B cell (primary cell): ENCODE measurements around the gene UBE2O. TPM values are rescaled to one million over a fixed set of nuclear protein-coding genes. Genes with fewer than 3 reads are reported as not detected.
A peak's percentile ranks its signal among the peaks of the same experiment; 100 is the strongest.

Experiments used
- ATAC-seq: fragments of 200-7000 bp; cut with Tn5 transposase; one replicate; pipeline ENCODE4 v1.10.0; 2021; ENCODE audit warnings: low read depth, mild to moderate bottlenecking, moderate number of reproducible peaks, moderate library complexity
- CTCF ChIA-PET: fragments of 350-600 bp; sonication (Branson Sonifier 250); formaldehyde crosslinking; loops from one replicate; lab custom pipeline; 2021; ENCODE audit warnings: antibody characterized with exemption, inconsistent platforms; lab: Charles Lee
- POLR2A ChIA-PET: fragments of 350-600 bp; sonication (Branson Sonifier 250); formaldehyde crosslinking; loops from one replicate; lab custom pipeline; 2021; ENCODE audit warnings: antibody characterized with exemption; lab: Charles Lee
- DNase-seq: peaks from one replicate; pipeline ENCODE4 v3.0.0; 2013
- H2AFZ ChIP-seq: 2 replicates; pipeline ENCODE4 v1.6.1; 2012; ENCODE audit warnings: mild to moderate bottlenecking, low read depth, low read length; ENCODE audit not compliant: insufficient read depth, poor library complexity, severe bottlenecking
- H3K27ac ChIP-seq, 2 donors: 1 replicate in 1 of 2; 2 replicates in 1 of 2; pipeline ENCODE4 v1.5.1; 2012 to 2013; ENCODE audit warnings: low read length in 2 of 2, mild to moderate bottlenecking in 2 of 2, moderate library complexity in 1 of 2
- H3K27me3 ChIP-seq, 4 experiments: fragments of 200-600 bp in 1 of 4; sonication (generic) in 1 of 4; replicated peaks in 1 of 4; 1 replicate in 2 of 4; 2 replicates in 2 of 4; pipeline versions ENCODE4 v1.6.1 to v1.7.0; 2013 to 2016; ENCODE audit warnings: low read length in 3 of 4, mild to moderate bottlenecking in 2 of 4, mixed read lengths in 1 of 4, moderate library complexity in 1 of 4; ENCODE audit not compliant: insufficient read depth in 4 of 4, control insufficient read depth in 3 of 4; ENCODE audit errors: control extremely low read depth in 1 of 4
- H3K36me3 ChIP-seq, 2 experiments: replicated peaks in 1 of 2; 1 replicate in 1 of 2; 2 replicates in 1 of 2; pipeline versions ENCODE4 v1.6.1 to v1.7.1; 2013; ENCODE audit warnings: low read length in 1 of 2; ENCODE audit not compliant: insufficient read depth in 2 of 2, control insufficient read depth in 1 of 2; ENCODE audit errors: control extremely low read depth in 1 of 2, extremely low read depth in 1 of 2
- H3K4me1 ChIP-seq, 2 donors: fragments of 200-600 bp in 1 of 2; sonication (generic) in 1 of 2; 1 replicate in 1 of 2; 2 replicates in 1 of 2; pipeline versions ENCODE4 v1.5.1 to v1.6.1; 2013 to 2017; ENCODE audit warnings: low read length in 2 of 2; ENCODE audit not compliant: control insufficient read depth in 2 of 2, insufficient read depth in 2 of 2
- H3K4me2 ChIP-seq: replicated peaks from 2 replicates; pipeline ENCODE3; 2012; ENCODE audit warnings: mild to moderate bottlenecking, low read depth, low read length; ENCODE audit not compliant: poor library complexity, severe bottlenecking
- H3K4me3 ChIP-seq, 5 experiments: fragments of 200-600 bp in 1 of 5; sonication (generic) in 1 of 5; 1 replicate in 3 of 5; 2 replicates in 2 of 5; pipeline versions ENCODE4 v1.5.1 to v1.7.0; 2011 to 2016; ENCODE audit warnings: low read length in 4 of 5, mild to moderate bottlenecking in 4 of 5, low read depth in 2 of 5, control low read depth in 1 of 5, moderate library complexity in 1 of 5; ENCODE audit not compliant: insufficient read depth in 1 of 5; ENCODE audit errors: control extremely low read depth in 1 of 5, extremely low read depth in 1 of 5
- H3K79me2 ChIP-seq: fragments of 200-600 bp; sonication (generic); one replicate; pipeline ENCODE4 v1.6.0; 2016; ENCODE audit warnings: low read length; ENCODE audit not compliant: control insufficient read depth, insufficient read depth
- H3K9ac ChIP-seq: fragments of 200-600 bp; sonication (generic); 2 replicates; pipeline ENCODE4 v1.6.1; 2017; ENCODE audit warnings: mild to moderate bottlenecking, low read length, moderate library complexity
- H3K9me3 ChIP-seq, 3 donors: one replicate each; pipeline versions ENCODE4 v1.6.1 to v1.7.1; 2013; ENCODE audit warnings: low read length in 2 of 3; ENCODE audit not compliant: control insufficient read depth in 2 of 3, insufficient read depth in 1 of 3; ENCODE audit errors: control extremely low read depth in 1 of 3
- H4K20me1 ChIP-seq: 2 replicates; pipeline ENCODE4 v1.6.0; 2012; ENCODE audit warnings: mild to moderate bottlenecking, low read length; ENCODE audit not compliant: insufficient read depth, control insufficient read depth, poor library complexity, severe bottlenecking
- H3K27ac Mint-ChIP-seq: one replicate; pipeline ENCODE4 v1.8.0; 2021; ENCODE audit warnings: mixed read lengths
- H3K27me3 Mint-ChIP-seq: one replicate; pipeline ENCODE4 v1.8.0; 2021; ENCODE audit warnings: mixed read lengths
- H3K4me1 Mint-ChIP-seq: one replicate; pipeline ENCODE4 v1.8.0; 2021; ENCODE audit warnings: mixed read lengths
- H3K4me3 Mint-ChIP-seq: one replicate; pipeline ENCODE4 v1.8.0; 2021; ENCODE audit warnings: mixed read lengths
- H3K9me3 Mint-ChIP-seq: one replicate; pipeline ENCODE4 v1.8.0; 2022; ENCODE audit warnings: mixed read lengths; ENCODE audit not compliant: insufficient read depth
- EZH2 ChIP-seq: IDR thresholded peaks from 2 replicates; pipeline ENCODE4 v1.6.1; 2012; ENCODE audit warnings: borderline replicate concordance, low read depth, mild to moderate bottlenecking, moderate library complexity, low read length; ENCODE audit not compliant: insufficient read depth, poor library complexity, severe bottlenecking
- WGBS: methylation state at CpG from one replicate; pipeline ENCODE4 v1.1.5; 2013; ENCODE audit warnings: missing lambda C conversion rate; ENCODE audit not compliant: insufficient coverage; 5-methylcytosine and 5-hydroxymethylcytosine counted together
- intact Hi-C: fragments of 100-400 bp; cut with micrococcal nuclease; formaldehyde crosslinking; loops from one replicate; pipeline ENCODE4 v1.10.0; 2022
- polyA plus RNA-seq: library from polyadenylated mRNA; depleted of rRNA; stranded (reverse); fragments of >200 nt; gene quantifications from 2 replicates; pipeline ENCODE4 v1.2.3, GENCODE V29; 2012
- total RNA-seq, 2 donors: library from RNA; stranded (reverse); fragments of 120-200 nt in 1 of 2; gene quantifications; 1 replicate in 1 of 2; 2 replicates in 1 of 2; pipeline versions ENCODE4 v1.2.3 to v1.2.4, GENCODE V29; 2013 to 2022
- TF ChIP-seq, protein P1 (sequence below): fragments of 200-600 bp; IDR thresholded peaks from one replicate; pipeline ENCODE4 v1.8.0; 2022; ENCODE audit warnings: antibody characterized with exemption, mild to moderate bottlenecking

Gene UBE2O
- total and polyA plus RNA-seq, 2 donors (not counting 1 experiment from before 2014, with no cell fraction given): 41.3 to 54.0 TPM

DNA sequence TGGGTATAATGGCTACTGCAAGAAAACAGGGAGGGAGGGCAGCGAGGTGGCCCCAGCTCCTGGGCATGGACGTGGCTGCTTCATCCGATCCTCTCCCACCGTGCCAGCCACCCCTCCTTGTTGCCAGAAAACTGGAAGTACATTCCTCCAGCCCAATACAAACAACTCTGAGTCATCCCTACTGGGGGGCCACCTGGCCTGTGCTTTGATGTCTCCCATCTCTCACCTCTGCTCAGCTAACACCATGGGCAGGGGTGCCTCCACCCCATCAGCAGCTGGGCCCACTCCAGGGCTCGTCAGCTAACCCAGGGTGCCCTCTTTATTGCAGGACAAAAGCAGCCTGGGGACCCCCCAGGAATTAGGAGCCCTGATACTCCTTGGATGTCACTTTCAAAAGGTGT is 46.3 kb upstream of the UBE2O start:
- intact Hi-C loops: loop anchor here (10.0 kb wide), 1 partner anchor 224 kb away; no protein-coding TSS in a partner anchor
- Mint-ChIP-seq H3K27ac (peak overlapping the region; percentile 94), H3K9me3 (no peaks in the 10 kb centered on the region), H3K4me1 (peaks cover 72% of the 10 kb centered on the region), H3K4me3 (peak overlapping the region; percentile 97), H3K27me3 (no peaks in the 10 kb centered on the region)
- Histone ChIP-seq H3K4me3 (peak overlapping the region; percentile 46 to 97 (median 95)), H3K9me3 (no peaks in the 10 kb centered on the region), H3K36me3 (peaks cover 0 to 43% of the 10 kb centered on the region in 2 experiments), H3K27ac (peak overlapping the region; percentile 78 to 94), H3K4me1 (peaks cover 49 to 77% of the 10 kb centered on the region in 2 donors), H3K27me3 (no peaks in the 10 kb centered on the region), H3K79me2 (peaks cover 84% of the 10 kb centered on the region), H2AFZ (no peak overlapping the region), H3K9ac (peak overlapping the region; percentile 86), H3K4me2 (peak overlapping the region; percentile 82), H4K20me1 (peaks cover 43% of the 10 kb centered on the region)
- CTCF ChIA-PET: interaction anchor here (0.8 to 20.8 kb wide), 8 partner anchors 8 to 196 kb away, joined by 3 to 442 read pairs (median 6); partner anchors contain the start of gene AANAT
- WGBS: 36% methylated on average over 5 of the region's 5 CpGs
- POLR2A ChIA-PET: interaction anchor here (0.7 to 22.8 kb wide), 10 partner anchors 8 to 512 kb away, joined by 3 to 478 read pairs (median 4); partner anchors contain the start of genes AANAT, PRPSAP1 and SPHK1
- DNase-seq (no peak), ATAC-seq (no peak)
- TF ChIP-seq, protein P1, sequence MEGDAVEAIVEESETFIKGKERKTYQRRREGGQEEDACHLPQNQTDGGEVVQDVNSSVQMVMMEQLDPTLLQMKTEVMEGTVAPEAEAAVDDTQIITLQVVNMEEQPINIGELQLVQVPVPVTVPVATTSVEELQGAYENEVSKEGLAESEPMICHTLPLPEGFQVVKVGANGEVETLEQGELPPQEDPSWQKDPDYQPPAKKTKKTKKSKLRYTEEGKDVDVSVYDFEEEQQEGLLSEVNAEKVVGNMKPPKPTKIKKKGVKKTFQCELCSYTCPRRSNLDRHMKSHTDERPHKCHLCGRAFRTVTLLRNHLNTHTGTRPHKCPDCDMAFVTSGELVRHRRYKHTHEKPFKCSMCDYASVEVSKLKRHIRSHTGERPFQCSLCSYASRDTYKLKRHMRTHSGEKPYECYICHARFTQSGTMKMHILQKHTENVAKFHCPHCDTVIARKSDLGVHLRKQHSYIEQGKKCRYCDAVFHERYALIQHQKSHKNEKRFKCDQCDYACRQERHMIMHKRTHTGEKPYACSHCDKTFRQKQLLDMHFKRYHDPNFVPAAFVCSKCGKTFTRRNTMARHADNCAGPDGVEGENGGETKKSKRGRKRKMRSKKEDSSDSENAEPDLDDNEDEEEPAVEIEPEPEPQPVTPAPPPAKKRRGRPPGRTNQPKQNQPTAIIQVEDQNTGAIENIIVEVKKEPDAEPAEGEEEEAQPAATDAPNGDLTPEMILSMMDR: no peak
- no peak for TF ChIP-seq EZH2

DNA sequence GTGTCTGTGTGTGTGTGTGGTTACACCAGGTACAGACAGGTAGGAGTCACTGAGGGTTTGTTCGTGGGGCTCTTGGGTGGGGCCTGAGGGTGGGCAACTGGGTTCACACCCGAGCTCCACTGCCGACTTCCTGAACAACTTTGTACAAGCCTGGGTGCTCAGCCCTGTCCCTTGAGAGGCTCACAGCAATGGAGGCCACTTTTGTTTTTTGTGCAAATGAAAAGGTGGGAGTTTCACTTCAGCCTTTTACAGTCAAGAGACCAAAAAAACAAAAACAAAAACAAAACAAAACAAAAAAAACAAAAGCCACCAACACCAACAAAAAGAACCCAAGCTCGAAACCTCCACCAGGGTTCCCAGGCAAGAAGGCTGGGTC is 45.9 kb upstream of the UBE2O start:
- TF ChIP-seq EZH2: no peak
- TF ChIP-seq, protein P1: no peak
- Histone ChIP-seq H3K9ac (peak overlapping the region; percentile 86), H3K79me2 (peaks cover 88% of the 10 kb centered on the region), H3K27ac (peak overlapping the region; percentile 78 to 94), H3K4me1 (peaks cover 53 to 78% of the 10 kb centered on the region in 2 donors), H2AFZ (no peak overlapping the region), H3K36me3 (peaks cover 0 to 45% of the 10 kb centered on the region in 2 experiments), H3K4me3 (peak overlapping the region; percentile 46 to 97 (median 95)), H3K9me3 (no peaks in the 10 kb centered on the region), H4K20me1 (peaks cover 47% of the 10 kb centered on the region), H3K27me3 (no peaks in the 10 kb centered on the region), H3K4me2 (peak overlapping the region; percentile 82)
- 0% methylated on average over 1 of the region's 4 CpGs for WGBS
- Mint-ChIP-seq H3K9me3 (no peaks in the 10 kb centered on the region), H3K4me3 (peak overlapping the region; percentile 97), H3K27me3 (no peaks in the 10 kb centered on the region), H3K27ac (peak overlapping the region; percentile 94), H3K4me1 (peaks cover 74% of the 10 kb centered on the region)
- ChIA-PET CTCF (interaction anchor here (1.1 to 20.8 kb wide), 9 partner anchors 9 to 101 kb away, joined by 3 to 442 read pairs (median 6); partner anchors contain the start of gene AANAT), POLR2A (interaction anchor here (0.6 to 22.8 kb wide), 11 partner anchors 8 to 1621 kb away, joined by 3 to 478 read pairs (median 4); partner anchors contain the start of genes AANAT and SPHK1)
- peak; percentile 36 for ATAC-seq
- peak; percentile 78 for DNase-seq
- intact Hi-C loops: loop anchor here (10.0 kb wide), 1 partner anchor 224 kb away; no protein-coding TSS in a partner anchor
